ENCODE measurements around the gene MPG.
A peak's percentile ranks its signal among the peaks of the same experiment; 100 is the strongest.

Gene MPG

GRCh38 chr16:50769-51591 lies 27.0 kb upstream of the MPG start:
- DNase-seq: no peak

GRCh38 chr16:53346-54236 lies 24.4 kb upstream of the MPG start, which contains the start of the genes POLR3K and SNRNP25:
Gene POLR3K (minus strand): TSS chr16:53608. CDS start chr16:53586, 22 bp downstream.
Gene SNRNP25 (plus strand): TSS chr16:53828. CDS start chr16:54017, 189 bp downstream.
- DNase-seq: peak; percentile 89

- DNase-seq: no peak
These were observed 23.8 kb upstream of the MPG start for GRCh38 chr16:54237-54581.

- no peak for DNase-seq
These were observed 22.4 kb upstream of the MPG start for GRCh38 chr16:55571-56136.

GRCh38 chr16:56231-56927 lies 21.6 kb upstream of the MPG start:
- DNase-seq: no peak

GRCh38 chr16:57711-58110 lies 20.3 kb upstream of the MPG start:
- no peak for DNase-seq

- no peak for DNase-seq
These were observed 19.3 kb upstream of the MPG start for GRCh38 chr16:58491-59439.

GRCh38 chr16:59440-60059 lies 18.5 kb upstream of the MPG start:
- DNase-seq: no peak

GRCh38 chr16:60166-60565 lies 17.9 kb upstream of the MPG start:
- no peak for DNase-seq

GRCh38 chr16:60929-61878 lies 16.8 kb upstream of the MPG start:
- no peak for DNase-seq

- DNase-seq: no peak
These were observed 16.1 kb upstream of the MPG start for GRCh38 chr16:61879-62281.

GRCh38 chr16:62283-62967 lies 15.6 kb upstream of the MPG start:
- DNase-seq: no peak

GRCh38 chr16:62968-63391 lies 15.0 kb upstream of the MPG start:
- no peak for DNase-seq

GRCh38 chr16:63466-63865 lies 14.6 kb upstream of the MPG start:
- no peak for DNase-seq

- no peak for DNase-seq
These were observed 13.8 kb upstream of the MPG start for GRCh38 chr16:63998-64913.

GRCh38 chr16:64914-65255 lies 13.1 kb upstream of the MPG start:
- no peak for DNase-seq

- peak; percentile 20 for DNase-seq
These were observed 12.3 kb upstream of the MPG start for GRCh38 chr16:65745-66144.

All from NCI-H1417 treated with DMSO at 0.1 percent for 48 hours (cell line).